OCI-LY7 (cell line): ENCODE measurements around the gene FUT8. TPM values are rescaled to one million over a fixed set of nuclear protein-coding genes. Genes with fewer than 3 reads are reported as not detected.

ENCODE experiments used
- BruUV-seq: library from RNA; stranded (reverse); fragments of 400-500 nt; replicated peaks from 2 replicates; lab custom pipeline; 2021; lab: Mats Ljungman, UMichigan
- CTCF ChIA-PET: fragments of 300-600 bp; sonication (Branson Sonifier 250); formaldehyde crosslinking; loops from one replicate; lab custom pipeline; 2022; ENCODE audit warnings: antibody characterized with exemption; ENCODE audit not compliant: unreplicated experiment; lab: Charles Lee
- POLR2A ChIA-PET: fragments of 300-600 bp; sonication (Branson Sonifier 250); formaldehyde crosslinking; loops from one replicate; lab custom pipeline; 2022; ENCODE audit warnings: antibody characterized with exemption; lab: Charles Lee
- DNase-seq: peaks from one replicate; pipeline ENCODE4 v3.0.0-alpha.2; 2015; ENCODE audit warnings: low spot score
- H2AFZ ChIP-seq: fragments of 200-600 bp; sonication (generic), shearing (Covaris generic); 2 replicates; pipeline ENCODE4 v1.6.1; 2014; ENCODE audit warnings: mild to moderate bottlenecking, antibody characterized with exemption, low read length, moderate library complexity
- H3K27ac ChIP-seq: fragments of 200-600 bp; sonication (generic); 2 replicates; pipeline ENCODE4 v1.5.1; 2014; ENCODE audit warnings: mixed run types, low read depth, mild to moderate bottlenecking, moderate library complexity, low read length, inconsistent platforms; ENCODE audit not compliant: poor library complexity, severe bottlenecking
- H3K36me3 ChIP-seq: fragments of 200-600 bp; sonication (generic); 2 replicates; pipeline ENCODE4 v1.6.1; 2014; ENCODE audit warnings: mild to moderate bottlenecking, antibody characterized with exemption, low read length, moderate library complexity, mixed read lengths; ENCODE audit not compliant: insufficient read depth
- H3K4me1 ChIP-seq: fragments of 200-600 bp; sonication (generic); 2 replicates; pipeline ENCODE4 v1.5.1; 2014; ENCODE audit warnings: mild to moderate bottlenecking, low read length; ENCODE audit not compliant: insufficient read depth, poor library complexity, severe bottlenecking
- H3K4me2 ChIP-seq: fragments of 200-600 bp; sonication (generic); 2 replicates; pipeline ENCODE4 v1.6.1; 2014; ENCODE audit warnings: mild to moderate bottlenecking, low read length
- H3K4me3 ChIP-seq: fragments of 200-600 bp; sonication (generic); 2 replicates; pipeline ENCODE4 v1.5.1; 2014; ENCODE audit warnings: mild to moderate bottlenecking, low read depth, low read length; ENCODE audit not compliant: poor library complexity, severe bottlenecking
- H3K79me2 ChIP-seq: fragments of 200-600 bp; sonication (generic); 2 replicates; pipeline ENCODE4 v1.6.1; 2016; ENCODE audit warnings: low read depth, mild to moderate bottlenecking, low read length, moderate library complexity, mixed read lengths; ENCODE audit not compliant: insufficient read depth
- H3K9me2 ChIP-seq: fragments of 200-600 bp; sonication (generic); 2 replicates; pipeline ENCODE4 v1.6.1; 2016; ENCODE audit warnings: mild to moderate bottlenecking, low read length, mixed read lengths; ENCODE audit not compliant: insufficient read depth
- H3K9me3 ChIP-seq: fragments of 200-600 bp; sonication (generic); 2 replicates; pipeline ENCODE4 v1.6.1; 2014; ENCODE audit warnings: mild to moderate bottlenecking, mixed run types, low read length, mixed read lengths
- H4K20me1 ChIP-seq: fragments of 200-600 bp; sonication (generic); 2 replicates; pipeline ENCODE4 v1.6.1; 2014; ENCODE audit warnings: mild to moderate bottlenecking, antibody characterized with exemption, low read length, moderate library complexity, mixed read lengths; ENCODE audit not compliant: insufficient read depth
- EZH2phosphoT487 ChIP-seq: fragments of 200-600 bp; sonication (generic); IDR thresholded peaks from 2 replicates; pipeline ENCODE4 v1.6.1; 2018; ENCODE audit warnings: low read depth, borderline replicate concordance, mild to moderate bottlenecking, mixed run types, antibody characterized with exemption, low read length, moderate library complexity, mixed read lengths
- intact Hi-C: fragments of 100-400 bp; cut with micrococcal nuclease; formaldehyde crosslinking; loops from one replicate; pipeline ENCODE4 v1.10.0; 2022; ENCODE audit not compliant: unreplicated experiment
- total RNA-seq, 2 experiments: library from RNA; depleted of rRNA in 1 of 2; stranded (reverse); fragments of >200 nt in 1 of 2; shearing (Covaris generic) in 1 of 2; gene quantifications; 2 replicates each; pipeline ENCODE4 v1.2.3, GENCODE V29; 2014 to 2022
- TF ChIP-seq, protein P1 (sequence below): fragments of 200-600 bp; sonication (generic); conservative IDR thresholded peaks from 2 replicates; pipeline ENCODE4 v1.5.1; 2014; ENCODE audit warnings: mild to moderate bottlenecking, antibody characterized with exemption, low read length, moderate library complexity, mixed read lengths

FUT8 gene
- total RNA-seq, 2 experiments from 2014 or later: 90.3 to 174 TPM

GRCh38 chr14:65720171-65720570 lies 307.6 kb downstream of the FUT8 start:
- H3K79me2 ChIP-seq: peaks cover 26% of the 10 kb centered on the region; the same call in 1 of the 2 replicates
- no peaks in the 10 kb centered on the region for H3K9me2 ChIP-seq
- BruUV-seq: no TSS peak
- no peak overlapping the region for H3K4me2 ChIP-seq
- no peak overlapping the region for H2AFZ ChIP-seq
- H3K9me3 ChIP-seq: peaks cover 37% of the 10 kb centered on the region
- no peak for DNase-seq
- no peak overlapping the region for H3K4me3 ChIP-seq
- no peak overlapping the region for H3K27ac ChIP-seq
- TF ChIP-seq, protein P1, sequence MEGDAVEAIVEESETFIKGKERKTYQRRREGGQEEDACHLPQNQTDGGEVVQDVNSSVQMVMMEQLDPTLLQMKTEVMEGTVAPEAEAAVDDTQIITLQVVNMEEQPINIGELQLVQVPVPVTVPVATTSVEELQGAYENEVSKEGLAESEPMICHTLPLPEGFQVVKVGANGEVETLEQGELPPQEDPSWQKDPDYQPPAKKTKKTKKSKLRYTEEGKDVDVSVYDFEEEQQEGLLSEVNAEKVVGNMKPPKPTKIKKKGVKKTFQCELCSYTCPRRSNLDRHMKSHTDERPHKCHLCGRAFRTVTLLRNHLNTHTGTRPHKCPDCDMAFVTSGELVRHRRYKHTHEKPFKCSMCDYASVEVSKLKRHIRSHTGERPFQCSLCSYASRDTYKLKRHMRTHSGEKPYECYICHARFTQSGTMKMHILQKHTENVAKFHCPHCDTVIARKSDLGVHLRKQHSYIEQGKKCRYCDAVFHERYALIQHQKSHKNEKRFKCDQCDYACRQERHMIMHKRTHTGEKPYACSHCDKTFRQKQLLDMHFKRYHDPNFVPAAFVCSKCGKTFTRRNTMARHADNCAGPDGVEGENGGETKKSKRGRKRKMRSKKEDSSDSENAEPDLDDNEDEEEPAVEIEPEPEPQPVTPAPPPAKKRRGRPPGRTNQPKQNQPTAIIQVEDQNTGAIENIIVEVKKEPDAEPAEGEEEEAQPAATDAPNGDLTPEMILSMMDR: no peak
- no peak for TF ChIP-seq EZH2phosphoT487
- POLR2A ChIA-PET: no interaction called here
- H3K4me1 ChIP-seq: peaks cover 29% of the 10 kb centered on the region
- peaks cover 88% of the 10 kb centered on the region for H3K36me3 ChIP-seq
- intact Hi-C loops: no loop called here
- H4K20me1 ChIP-seq: no peaks in the 10 kb centered on the region
- CTCF ChIA-PET: no interaction called here

DNA sequence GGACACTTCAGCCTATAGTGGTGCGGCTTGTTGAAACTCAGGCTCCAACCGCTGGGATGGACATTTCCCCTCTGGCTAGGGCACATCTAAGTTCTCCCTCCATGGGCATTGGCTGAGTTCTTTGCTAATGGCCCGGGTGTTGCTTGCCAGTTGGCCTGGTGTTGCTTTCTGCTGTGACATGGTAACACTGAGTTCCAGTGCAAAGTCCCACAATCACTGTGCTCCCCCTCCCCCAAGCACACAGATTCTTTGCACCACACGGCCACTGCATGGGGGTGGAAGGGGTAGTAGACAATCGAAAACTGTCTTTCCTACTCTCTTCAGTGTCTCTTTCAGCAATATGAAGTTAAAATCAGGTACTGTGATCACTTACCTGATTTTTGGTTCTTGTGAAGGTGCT lies 308.2 kb downstream of the FUT8 start:
- no peaks in the 10 kb centered on the region for H3K9me2 ChIP-seq
- H3K4me1 ChIP-seq: peaks cover 29% of the 10 kb centered on the region
- ChIA-PET POLR2A (interaction anchor here (1.4 kb wide), 1 partner anchor 18 kb away, joined by 5 read pairs; no protein-coding TSS in a partner anchor), CTCF (no interaction called here)
- peaks cover 21% of the 10 kb centered on the region; the same call in 1 of the 2 replicates for H3K79me2 ChIP-seq
- BruUV-seq: no TSS peak
- peaks cover 37% of the 10 kb centered on the region for H3K9me3 ChIP-seq
- TF ChIP-seq, protein P1: no peak
- no peak for TF ChIP-seq EZH2phosphoT487
- H3K27ac ChIP-seq: no peak overlapping the region
- no peak overlapping the region for H3K4me3 ChIP-seq
- no peaks in the 10 kb centered on the region for H4K20me1 ChIP-seq
- intact Hi-C loops: no loop called here
- H3K36me3 ChIP-seq: peaks cover 88% of the 10 kb centered on the region
- no peak overlapping the region for H3K4me2 ChIP-seq
- no peak for DNase-seq
- no peak overlapping the region for H2AFZ ChIP-seq

DNA sequence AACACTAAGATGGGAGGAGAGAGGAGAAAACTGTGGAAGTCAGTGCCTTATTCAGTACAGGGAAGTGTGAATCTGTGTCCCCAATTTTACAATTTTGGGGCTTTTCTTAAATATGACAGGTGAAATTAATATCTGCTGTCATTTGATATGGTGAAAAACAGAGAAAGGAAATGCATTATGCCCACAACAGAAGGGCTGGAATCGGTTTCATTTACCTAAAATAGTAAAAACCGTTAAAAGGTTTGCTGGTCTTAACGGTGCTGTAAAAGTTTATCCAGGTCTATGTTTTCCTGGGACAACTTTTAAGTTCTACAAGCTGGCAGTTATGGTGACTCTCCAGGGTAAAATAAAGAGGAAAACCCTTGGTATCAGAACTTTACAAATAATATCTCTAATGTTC lies 310.8 kb downstream of the FUT8 start:
- Histone ChIP-seq H3K27ac (peak overlapping the region; percentile 70), H2AFZ (no peak overlapping the region), H3K4me3 (peak overlapping the region; percentile 30), H3K4me1 (peaks cover 29% of the 10 kb centered on the region), H4K20me1 (no peaks in the 10 kb centered on the region), H3K9me2 (no peaks in the 10 kb centered on the region), H3K36me3 (peaks cover 96% of the 10 kb centered on the region), H3K4me2 (peak overlapping the region; percentile 54), H3K79me2 (peaks cover 17% of the 10 kb centered on the region; the same call in 1 of the 2 replicates), H3K9me3 (peaks cover 29% of the 10 kb centered on the region)
- CTCF ChIA-PET: no interaction called here
- POLR2A ChIA-PET: interaction anchor here (0.7 to 1.0 kb wide), 2 partner anchors 32 to 382 kb away, joined by 3 to 4 read pairs; no protein-coding TSS in a partner anchor
- intact Hi-C loops: no loop called here
- peak; percentile 55 for DNase-seq
- TF ChIP-seq, protein P1: no peak
- TF ChIP-seq EZH2phosphoT487: no peak
- no TSS peak for BruUV-seq
